GM19395 (cell line): ENCODE measurements around the gene MAP1LC3B2.
A peak's percentile ranks its signal among the peaks of the same experiment; 100 is the strongest.

Source experiments
- ATAC-seq: cut with Tn5 transposase; IDR thresholded peaks from one replicate; pipeline ENCODE4 v1.9.1; 2021; ENCODE audit warnings: mild to moderate bottlenecking, moderate library complexity; ENCODE audit not compliant: unreplicated experiment

Gene MAP1LC3B2

GRCh38 chr12:116559162-116559935 is at the start of gene MAP1LC3B2:
Gene MAP1LC3B2, plus strand, starts transcription at chr12:116559381. Its CDS starts 16,562 bp downstream, at chr12:116575943.
- ATAC-seq = peak; percentile 84

- no peak for ATAC-seq
These were observed 45.2 kb upstream of the MAP1LC3B2 start for GRCh38 chr12:116513944-116514343.

GRCh38 chr12:116515684-116516083 is 43.5 kb upstream of the MAP1LC3B2 start:
- ATAC-seq = no peak

GRCh38 chr12:116516657-116517056 is 42.5 kb upstream of the MAP1LC3B2 start:
- no peak for ATAC-seq

- ATAC-seq = no peak
These were observed 41.6 kb upstream of the MAP1LC3B2 start for GRCh38 chr12:116517431-116518045.

GRCh38 chr12:116520225-116520760 is 38.9 kb upstream of the MAP1LC3B2 start:
- no peak for ATAC-seq

- no peak for ATAC-seq
These were observed 38.2 kb upstream of the MAP1LC3B2 start for GRCh38 chr12:116520801-116521471.

DNA sequence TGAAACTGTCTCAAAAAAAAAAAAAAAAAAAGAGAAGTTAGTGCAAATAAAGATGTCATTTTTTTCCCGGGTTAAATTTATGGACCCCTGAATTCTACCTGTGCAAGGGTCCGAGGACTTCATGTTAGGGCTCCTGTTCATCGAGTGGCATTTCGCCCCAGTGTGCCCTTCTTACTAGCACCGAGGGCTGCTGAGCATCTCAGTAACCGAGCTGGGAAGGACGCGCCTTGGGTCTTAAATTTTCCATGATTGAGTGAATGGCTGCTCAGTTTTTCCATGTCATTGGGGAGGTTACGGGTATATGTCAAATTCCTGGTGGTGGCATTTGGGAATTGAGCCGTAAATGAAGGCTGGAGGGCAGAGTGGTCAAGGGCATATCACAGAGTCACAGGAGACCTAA is 34.9 kb upstream of the MAP1LC3B2 start:
- no peak for ATAC-seq

GRCh38 chr12:116524964-116525379 is 34.2 kb upstream of the MAP1LC3B2 start:
- no peak for ATAC-seq

DNA sequence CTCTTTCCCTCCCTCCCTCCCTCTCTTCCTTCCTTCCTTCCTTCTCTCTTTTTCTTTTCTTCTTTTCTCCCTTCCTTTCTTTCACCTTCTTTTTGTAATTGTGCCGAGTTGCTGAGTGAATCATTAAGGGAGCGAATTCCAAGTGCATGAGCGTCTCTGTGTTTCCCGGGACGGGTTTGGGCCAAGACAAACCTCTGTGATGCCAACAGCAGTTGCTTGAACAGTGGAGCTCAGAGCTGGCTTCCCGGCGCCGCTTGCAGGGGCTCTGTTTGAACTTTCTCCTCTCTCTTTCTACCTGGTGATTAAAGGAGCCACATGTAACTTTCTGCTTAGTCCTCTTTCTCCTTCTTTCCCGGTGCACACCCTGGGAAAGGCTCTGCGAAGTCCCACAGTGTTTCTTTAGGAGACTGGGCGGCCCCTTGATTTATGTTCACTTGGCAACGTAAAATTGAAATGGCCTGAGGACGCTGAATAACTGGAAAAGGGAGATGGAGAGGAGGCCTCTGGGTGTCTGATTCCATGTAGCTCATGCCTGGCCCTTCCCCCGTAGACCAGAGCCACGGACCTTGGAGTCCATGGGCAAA is 33.7 kb upstream of the MAP1LC3B2 start:
- ATAC-seq = no peak

DNA sequence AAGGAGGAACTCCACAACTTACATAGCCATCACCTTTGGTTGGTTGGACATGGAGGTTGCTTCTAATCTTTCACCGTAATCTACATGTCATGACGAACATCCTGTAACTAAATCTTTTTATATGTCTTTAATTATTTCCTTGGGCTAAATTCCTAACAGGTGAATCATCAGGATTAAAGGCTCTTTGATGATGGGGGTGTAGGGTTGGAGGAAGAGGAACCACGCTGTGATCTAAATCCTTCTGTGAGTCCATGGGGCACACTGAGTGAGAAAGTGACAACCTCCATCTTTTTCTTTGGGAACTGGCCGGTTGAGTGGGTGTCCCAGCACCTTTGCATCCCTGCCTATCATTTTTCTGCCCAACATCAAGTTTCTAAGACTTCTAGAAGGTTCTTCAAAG is 31.1 kb upstream of the MAP1LC3B2 start:
- ATAC-seq = no peak

- no peak for ATAC-seq
These were observed 30.7 kb upstream of the MAP1LC3B2 start for GRCh38 chr12:116528498-116528897.

GRCh38 chr12:116529048-116529447 is 30.1 kb upstream of the MAP1LC3B2 start:
- ATAC-seq = no peak

GRCh38 chr12:116529686-116530085 is 29.5 kb upstream of the MAP1LC3B2 start:
- no peak for ATAC-seq

DNA sequence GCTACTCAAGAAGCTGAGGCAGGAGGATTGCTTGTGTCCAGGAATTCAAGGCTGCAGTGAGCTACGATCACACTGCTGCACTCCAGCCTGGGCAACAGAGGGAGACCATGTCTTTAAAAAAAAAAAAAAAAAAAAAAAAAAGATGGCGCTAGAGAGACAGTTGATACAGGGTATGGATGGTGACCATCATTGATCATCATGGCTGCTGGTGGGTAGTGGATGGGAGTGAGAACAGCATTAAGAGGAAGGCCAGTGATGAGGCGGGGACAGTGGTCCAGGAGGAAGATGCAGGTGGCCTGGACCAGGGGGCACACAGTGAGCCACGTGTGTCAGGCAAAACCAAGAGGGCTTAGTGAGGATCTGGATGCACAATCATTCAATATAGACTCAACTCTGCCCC is 26.8 kb upstream of the MAP1LC3B2 start:
- ATAC-seq = no peak

DNA sequence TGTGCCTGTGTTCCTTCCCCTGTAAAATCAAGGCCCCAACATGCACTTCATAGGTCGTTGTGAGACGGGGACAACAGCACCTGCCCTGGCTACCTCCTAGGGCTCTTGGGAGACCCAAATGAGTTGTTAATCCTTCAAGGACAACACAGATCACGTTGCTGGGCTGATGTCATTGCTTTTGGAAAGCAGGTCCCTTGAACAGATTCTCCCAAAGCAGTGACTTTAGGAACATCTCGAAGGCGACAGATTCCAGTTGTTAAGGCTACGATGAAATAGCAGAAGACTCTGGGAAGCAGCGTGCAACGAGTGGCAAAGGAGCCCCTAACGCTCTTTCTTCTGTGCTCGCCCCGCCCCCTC is 26.2 kb upstream of the MAP1LC3B2 start:
- peak; percentile 20 for ATAC-seq

DNA sequence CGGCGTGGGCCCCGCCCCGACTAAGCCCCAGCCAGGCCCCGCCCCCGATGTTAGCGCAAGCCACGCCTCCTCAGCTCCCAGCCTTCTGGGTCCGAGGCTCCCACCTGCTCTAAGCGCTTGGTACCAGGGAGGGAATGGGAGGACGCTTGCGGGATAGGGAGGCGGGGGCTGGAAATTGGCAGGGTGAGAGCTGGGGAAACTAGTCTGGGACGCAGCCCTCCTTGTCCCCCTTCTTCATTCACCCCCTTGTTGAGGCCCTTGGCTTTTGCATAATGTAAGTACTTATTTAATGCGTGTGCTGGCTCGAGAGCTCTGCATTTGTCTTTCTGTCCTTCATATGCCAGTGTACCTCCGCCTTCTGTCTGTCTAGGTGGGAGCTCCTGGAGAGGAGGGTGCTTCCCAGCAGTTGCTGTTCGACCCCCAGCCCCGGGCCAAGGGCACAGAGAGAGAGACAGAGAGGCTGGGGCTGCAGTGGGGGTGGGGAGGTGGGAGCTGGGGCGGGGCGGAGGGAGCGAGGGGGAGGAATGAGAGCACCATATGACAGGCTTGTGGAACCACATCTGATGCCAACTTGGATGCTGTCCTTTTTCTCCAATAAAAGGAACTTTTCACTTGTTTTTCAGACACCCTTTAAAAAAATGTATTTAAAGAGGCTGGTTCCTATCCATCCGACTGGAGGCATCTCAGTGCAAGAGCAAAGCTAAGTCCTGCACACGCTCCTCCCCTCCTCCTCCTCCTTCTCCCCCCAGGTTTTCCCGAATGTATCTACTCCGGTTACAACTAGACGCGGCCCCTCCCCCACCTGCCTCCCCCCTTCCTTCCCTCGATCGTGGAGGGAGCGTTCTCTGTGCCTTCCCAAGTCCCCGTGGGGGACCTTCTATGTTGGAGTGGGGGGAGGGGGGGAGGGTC is 25.6 kb upstream of the MAP1LC3B2 start:
- ATAC-seq = peak; percentile 48

- no peak for ATAC-seq
These were observed 24.7 kb upstream of the MAP1LC3B2 start for GRCh38 chr12:116534311-116535121.

DNA sequence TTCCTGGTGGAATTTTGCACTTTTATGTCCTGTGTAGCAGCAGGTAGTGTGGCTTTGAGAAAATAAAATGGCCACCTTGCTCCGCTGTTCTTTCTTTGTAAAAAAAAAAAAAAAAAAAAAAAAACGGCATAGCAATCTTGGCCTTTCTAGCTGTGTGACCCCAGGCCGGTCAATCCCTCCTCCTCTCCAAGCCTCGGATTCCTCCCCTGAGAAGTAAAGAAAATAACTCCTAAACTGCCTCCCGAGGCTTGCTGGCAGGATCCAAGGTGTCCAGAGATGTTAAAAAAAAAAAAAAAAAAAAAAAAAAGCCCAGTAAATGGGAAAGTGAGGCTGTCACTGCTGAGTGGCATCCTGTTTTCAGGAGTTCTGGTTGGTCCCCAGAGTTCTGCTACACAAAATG is 23.9 kb upstream of the MAP1LC3B2 start:
- ATAC-seq = no peak
